ENCODE measurements around the gene IL32.

Gene IL32

DNA sequence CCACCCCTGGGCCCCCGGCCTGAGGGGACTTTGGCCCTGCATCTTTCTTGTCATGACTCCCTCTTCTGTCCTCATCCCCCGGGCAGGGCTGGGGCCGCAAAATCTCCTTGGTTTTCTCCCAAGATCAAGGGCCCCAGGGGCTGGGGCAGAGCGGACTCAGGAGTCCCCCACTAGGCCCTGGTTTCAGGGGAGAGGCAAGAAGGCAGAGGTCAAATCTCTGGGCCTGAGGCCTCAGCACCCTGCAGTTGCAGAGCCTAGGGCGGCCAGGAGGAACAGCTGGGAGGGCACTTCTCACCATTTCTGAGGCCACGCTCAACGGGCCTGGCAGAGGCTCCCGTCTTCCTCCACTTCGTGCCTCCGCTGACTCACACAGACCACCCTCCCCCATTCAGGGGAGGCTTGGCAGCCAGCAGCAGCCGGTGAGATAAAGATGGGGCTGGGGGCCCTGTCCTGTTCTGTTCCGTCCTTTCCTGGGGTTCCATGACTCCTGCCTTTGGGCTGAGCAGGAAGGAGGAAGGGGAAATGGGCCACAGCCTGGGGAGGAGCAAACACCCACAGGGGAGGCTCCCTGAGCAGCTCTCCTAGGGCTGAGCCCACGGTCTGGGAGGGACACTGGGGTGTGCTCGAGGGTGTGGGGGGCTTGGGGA lies 21.3 kb downstream of the IL32 start:
- Histone ChIP-seq H3K4me3 (ENCODE audit: low read length) (no peak overlapping the region), H3K27me3 (replicated peaks; ENCODE audit: insufficient read depth, low read length) (peaks cover 42% of the 10 kb centered on the region), H4K20me1 (ENCODE audit: insufficient read depth, low read length) (no peaks in the 10 kb centered on the region), H3F3A (ENCODE audit: insufficient read depth, low read length) (no peaks in the 10 kb centered on the region), H3K36me3 (replicated peaks; ENCODE audit: insufficient read depth, low read length) (no peaks in the 10 kb centered on the region), H3K4me1 (ENCODE audit: low read length) (no peaks in the 10 kb centered on the region), H3K9ac (ENCODE audit: low read length) (no peak overlapping the region), H3K4me2 (ENCODE audit: low read depth, low read length) (no peak overlapping the region), H2AFZ (ENCODE audit: low read length) (no peak overlapping the region), H3K27ac (ENCODE audit: low read length) (no peak overlapping the region), H3K79me2 (ENCODE audit: low read length) (no peaks in the 10 kb centered on the region), H3K9me2 (replicated peaks; ENCODE audit: insufficient read depth, low read length) (no peaks in the 10 kb centered on the region), H3K9me3 (replicated peaks; ENCODE audit: insufficient read depth, low read length) (no peaks in the 10 kb centered on the region)
- TF ChIP-seq EZH2phosphoT487 (IDR thresholded peaks at IDR 0.05; ENCODE audit: low read length) (no peak), EZH2 (optimal IDR thresholded peaks at IDR 0.05; ENCODE audit: low read depth, low read length) (no peak)
- TF ChIP-seq, protein P1, sequence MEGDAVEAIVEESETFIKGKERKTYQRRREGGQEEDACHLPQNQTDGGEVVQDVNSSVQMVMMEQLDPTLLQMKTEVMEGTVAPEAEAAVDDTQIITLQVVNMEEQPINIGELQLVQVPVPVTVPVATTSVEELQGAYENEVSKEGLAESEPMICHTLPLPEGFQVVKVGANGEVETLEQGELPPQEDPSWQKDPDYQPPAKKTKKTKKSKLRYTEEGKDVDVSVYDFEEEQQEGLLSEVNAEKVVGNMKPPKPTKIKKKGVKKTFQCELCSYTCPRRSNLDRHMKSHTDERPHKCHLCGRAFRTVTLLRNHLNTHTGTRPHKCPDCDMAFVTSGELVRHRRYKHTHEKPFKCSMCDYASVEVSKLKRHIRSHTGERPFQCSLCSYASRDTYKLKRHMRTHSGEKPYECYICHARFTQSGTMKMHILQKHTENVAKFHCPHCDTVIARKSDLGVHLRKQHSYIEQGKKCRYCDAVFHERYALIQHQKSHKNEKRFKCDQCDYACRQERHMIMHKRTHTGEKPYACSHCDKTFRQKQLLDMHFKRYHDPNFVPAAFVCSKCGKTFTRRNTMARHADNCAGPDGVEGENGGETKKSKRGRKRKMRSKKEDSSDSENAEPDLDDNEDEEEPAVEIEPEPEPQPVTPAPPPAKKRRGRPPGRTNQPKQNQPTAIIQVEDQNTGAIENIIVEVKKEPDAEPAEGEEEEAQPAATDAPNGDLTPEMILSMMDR (IDR thresholded peaks at IDR 0.05; ENCODE audit: low read length): no peak
- no peak for DNase-seq

DNA sequence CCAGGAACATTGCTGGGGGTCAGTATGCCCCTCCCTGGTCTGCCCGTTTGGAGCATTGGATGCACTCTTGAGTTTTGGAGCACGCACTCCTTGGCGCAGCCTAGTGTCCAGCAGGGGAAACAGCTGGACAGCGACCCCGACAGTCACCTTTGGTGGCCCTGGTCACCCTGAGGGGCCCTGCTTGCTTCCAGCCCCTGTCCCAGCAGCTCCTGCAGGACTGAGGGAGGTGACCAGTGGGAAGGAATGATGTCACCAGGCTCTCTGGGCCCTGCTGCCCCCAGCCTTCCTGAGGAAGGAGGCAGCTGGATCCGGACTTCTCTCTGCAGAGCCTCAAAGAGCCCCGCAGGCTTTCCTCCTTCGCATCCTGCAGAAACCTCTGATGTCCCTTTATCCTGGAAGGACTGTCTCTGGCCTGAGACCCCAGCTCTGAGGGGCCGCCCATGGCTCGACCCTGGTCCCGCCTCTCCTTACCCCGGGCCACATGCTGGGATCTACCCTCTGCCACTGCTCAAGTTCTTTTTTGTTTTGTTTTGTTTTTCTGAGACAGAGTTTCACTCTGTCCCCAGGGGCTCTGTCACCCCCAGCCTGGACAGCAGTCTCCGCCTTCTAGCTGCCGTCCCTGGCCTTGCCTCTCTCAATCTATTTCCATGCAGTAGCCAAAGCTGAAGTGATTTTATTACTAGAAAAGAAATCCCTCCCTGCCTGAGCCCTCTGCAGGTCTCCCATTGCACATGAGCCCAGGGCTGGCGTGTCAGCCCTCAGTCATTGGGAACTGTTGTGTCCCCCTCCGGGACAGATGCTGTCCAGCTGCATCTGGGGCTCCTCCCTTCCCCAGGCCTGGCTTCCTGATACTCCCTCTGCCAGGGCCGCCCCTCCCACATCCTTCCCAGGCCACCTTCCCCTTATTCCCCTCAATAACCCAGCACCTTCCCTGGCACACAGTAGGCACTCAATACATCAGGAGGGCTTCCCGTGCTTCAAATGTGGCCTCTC lies 22.1 kb downstream of the IL32 start:
- TF ChIP-seq, protein P1 (IDR thresholded peaks at IDR 0.05; ENCODE audit: low read length): peak; percentile 21; the same call in 1 of the 2 replicates
- TF ChIP-seq EZH2phosphoT487 (IDR thresholded peaks at IDR 0.05; ENCODE audit: low read length): no peak
- H3K4me2 ChIP-seq (ENCODE audit: low read depth, low read length): no peak overlapping the region

DNA sequence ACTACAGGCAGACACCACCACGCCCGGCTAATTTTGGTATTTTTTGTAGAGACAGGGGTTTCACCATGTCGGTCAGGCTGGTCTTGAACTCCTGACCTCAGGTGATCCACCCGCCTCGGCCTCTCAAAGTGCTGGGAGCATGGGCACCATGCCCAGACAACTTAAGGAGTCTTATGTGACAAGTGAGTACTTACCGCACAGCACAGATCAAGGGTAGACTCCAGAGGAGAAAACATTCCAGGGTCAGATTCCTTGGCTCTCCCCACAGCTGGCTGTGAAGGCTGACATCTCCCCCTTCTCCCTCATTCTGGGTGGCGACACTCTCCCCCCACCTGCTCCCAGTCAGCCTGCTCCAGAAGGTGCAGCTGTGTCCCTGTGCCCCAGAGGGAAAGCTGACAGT lies 23.0 kb downstream of the IL32 start:
- Histone ChIP-seq H4K20me1 (ENCODE audit: insufficient read depth, low read length) (no peaks in the 10 kb centered on the region), H3K27me3 (replicated peaks; ENCODE audit: insufficient read depth, low read length) (peaks cover 57% of the 10 kb centered on the region), H3K9me3 (replicated peaks; ENCODE audit: insufficient read depth, low read length) (no peaks in the 10 kb centered on the region), H3K4me1 (ENCODE audit: low read length) (no peaks in the 10 kb centered on the region), H3K9ac (ENCODE audit: low read length) (no peak overlapping the region), H3K36me3 (replicated peaks; ENCODE audit: insufficient read depth, low read length) (no peaks in the 10 kb centered on the region), H3K4me2 (ENCODE audit: low read depth, low read length) (no peak overlapping the region), H3F3A (ENCODE audit: insufficient read depth, low read length) (no peaks in the 10 kb centered on the region), H3K79me2 (ENCODE audit: low read length) (no peaks in the 10 kb centered on the region), H3K9me2 (replicated peaks; ENCODE audit: insufficient read depth, low read length) (no peaks in the 10 kb centered on the region), H3K4me3 (ENCODE audit: low read length) (no peak overlapping the region), H2AFZ (ENCODE audit: low read length) (no peak overlapping the region), H3K27ac (ENCODE audit: low read length) (no peak overlapping the region)
- DNase-seq: no peak
- TF ChIP-seq EZH2phosphoT487 (IDR thresholded peaks at IDR 0.05; ENCODE audit: low read length) (no peak), EZH2 (optimal IDR thresholded peaks at IDR 0.05; ENCODE audit: low read depth, low read length) (no peak)
- TF ChIP-seq, protein P1 (IDR thresholded peaks at IDR 0.05; ENCODE audit: low read length): no peak

More for the DNA sequence above, 22.1 kb downstream of the IL32 start:
- Histone ChIP-seq H3K4me1 (ENCODE audit: low read length) (no peaks in the 10 kb centered on the region), H3K27me3 (replicated peaks; ENCODE audit: insufficient read depth, low read length) (peaks cover 50% of the 10 kb centered on the region), H3K36me3 (replicated peaks; ENCODE audit: insufficient read depth, low read length) (no peaks in the 10 kb centered on the region), H4K20me1 (ENCODE audit: insufficient read depth, low read length) (no peaks in the 10 kb centered on the region), H3K9ac (ENCODE audit: low read length) (no peak overlapping the region), H3K27ac (ENCODE audit: low read length) (no peak overlapping the region), H3K9me3 (replicated peaks; ENCODE audit: insufficient read depth, low read length) (no peaks in the 10 kb centered on the region), H3K79me2 (ENCODE audit: low read length) (no peaks in the 10 kb centered on the region), H3K9me2 (replicated peaks; ENCODE audit: insufficient read depth, low read length) (no peaks in the 10 kb centered on the region), H3K4me3 (ENCODE audit: low read length) (no peak overlapping the region), H2AFZ (ENCODE audit: low read length) (no peak overlapping the region), H3F3A (ENCODE audit: insufficient read depth, low read length) (no peaks in the 10 kb centered on the region)
- DNase-seq: no peak
